Pancreas (tissue), 10 donors: Measurements from ENCODE around the gene UBR4. TPM values are rescaled to one million over a fixed set of nuclear protein-coding genes. Genes with fewer than 3 reads are reported as not detected.

Experiments used
- ATAC-seq, 4 donors: fragments of 200-7000 bp; cut with Tn5 transposase; one replicate each; pipeline versions ENCODE4 v1.8.0 to v1.9.1; 2020; ENCODE audit warnings: mild to moderate bottlenecking in 4 of 4, moderate library complexity in 4 of 4
- DNase-seq, 6 donors: peaks; one replicate each; pipeline ENCODE4 v3.0.0-alpha.2; 2020
- FAIRE-seq: peaks from 2 replicates; lab custom pipeline; 2012; peaks lifted over from hg19 to GRCh38; lab: Jason Lieb, UNC
- H3K27ac ChIP-seq, 4 donors: fragments of 200-600 bp; sonication (generic); 1 replicate in 3 of 4; 2 replicates in 1 of 4; pipeline versions ENCODE4 v1.5.0 to v1.8.0; 2020
- H3K27me3 ChIP-seq, 4 donors: fragments of 200-600 bp; one replicate each; pipeline ENCODE4 v1.8.0; 2021
- H3K36me3 ChIP-seq, 3 donors: fragments of 200-600 bp; sonication (generic) in 1 of 3; one replicate each; pipeline versions ENCODE4 v1.5.0 to v1.8.0; 2020 to 2021
- H3K4me1 ChIP-seq, 3 donors: fragments of 200-600 bp; one replicate each; pipeline ENCODE4 v1.8.0; 2021
- H3K4me3 ChIP-seq, 4 donors: fragments of 200-600 bp; sonication (generic) in 2 of 4; one replicate each; pipeline versions ENCODE4 v1.5.0 to v1.8.0; 2020 to 2021
- H3K9me3 ChIP-seq, 4 donors: fragments of 200-600 bp; one replicate each; pipeline ENCODE4 v1.8.0; 2021
- CTCF ChIP-seq, 4 donors: fragments of 200-600 bp; sonication (generic) in 3 of 4; IDR thresholded peaks; one replicate each; pipeline versions ENCODE4 v1.5.0 to v1.8.0; 2021; ENCODE audit warnings: antibody characterized with exemption in 4 of 4
- WGBS, 2 donors: extraction: QIAGEN DNeasy Blood & Tissue Kit; methylation state at CpG; one replicate each; pipeline ENCODE4 v1.1.7; 2013; 5-methylcytosine and 5-hydroxymethylcytosine counted together
- intact Hi-C, 3 donors: fragments of 100-400 bp; cut with DNase I; formaldehyde crosslinking; loops; one replicate each; pipeline versions ENCODE4 v1.11.1 to v1.14.2; 2022
- polyA plus RNA-seq, 2 donors: library from polyadenylated mRNA; stranded (reverse); fragments of 200-250 nt; gene quantifications; one replicate each; pipeline ENCODE4 v1.2.3, GENCODE V29; 2013
- total RNA-seq, 6 donors: library from RNA; stranded (reverse); fragmentation: NEBNext Ultra II Directional in 4 of 6; extraction: Animal tissue kit (Norgen Biotek cat#: 25700) in 4 of 6; gene quantifications; one replicate each; pipeline versions ENCODE4 v1.2.1 to v1.2.4, GENCODE V29; 2021 to 2023
- donor health status: healthy with polysubstance abuse.
- donor health status: DM: no; HTN: no; CAD: no; lungs with moderate emphysema.
- donor health status: DM: no; HTN: no; CAD: no.
- donor health status: control.
- donor health status: control.
- donor health status: Bipolar disorder and iron deficiency.
- donor health status: DM: yes; HTN: yes; CAD: no.
- donor health status: DM: no; HTN: no; CAD: no.
- donor health status: DM: no; HTN: no; CAD: no.
- donor health status: DM: yes; HTN: yes; CAD: no.

Gene UBR4
- total and polyA plus RNA-seq, 8 donors = 45.3 to 140 (median 65.5) TPM

GRCh38 chr1:19139711-19140110 is 70.4 kb downstream of the UBR4 start:
- DNase-seq (no peak), ATAC-seq (no peak), FAIRE-seq (no peak)
- intact Hi-C loops = no loop called here
- TF ChIP-seq CTCF (IDR thresholded peaks at IDR 0.05) = no peak
- Histone ChIP-seq H3K27ac (no peak overlapping the region), H3K9me3 (no peaks in the 10 kb centered on the region), H3K36me3 (peaks cover 3 to 72% (median 27%) of the 10 kb centered on the region in 3 donors), H3K27me3 (no peaks in the 10 kb centered on the region), H3K4me1 (no peaks in the 10 kb centered on the region), H3K4me3 (no peak overlapping the region)
- WGBS, 2 donors = 75% methylated on average over 3 of the region's 3 CpGs

GRCh38 chr1:19138958-19139581 is 71.0 kb downstream of the UBR4 start:
- no peaks in the 10 kb centered on the region for H3K4me1 ChIP-seq
- 59 to 67% methylated on average over 13 of the region's 13 CpGs for WGBS, 2 donors
- no peaks in the 10 kb centered on the region for H3K27me3 ChIP-seq
- TF ChIP-seq CTCF (IDR thresholded peaks at IDR 0.05) = no peak
- DNase-seq (no peak), ATAC-seq (peak in 3 of 4 donors; percentile 24 to 64 (median 61)), FAIRE-seq (no peak)
- H3K4me3 ChIP-seq = no peak overlapping the region
- no peaks in the 10 kb centered on the region for H3K9me3 ChIP-seq
- peaks cover 3 to 65% (median 27%) of the 10 kb centered on the region in 3 donors for H3K36me3 ChIP-seq
- H3K27ac ChIP-seq = no peak overlapping the region
- intact Hi-C loops = no loop called here

- peaks cover 3 to 58% (median 20%) of the 10 kb centered on the region in 3 donors for H3K36me3 ChIP-seq
- WGBS, 2 donors = 91 to 94% methylated on average over 1 of the region's 1 CpG
- no peak overlapping the region for H3K4me3 ChIP-seq
- no peak for DNase-seq
- intact Hi-C loops = no loop called here
- no peaks in the 10 kb centered on the region for H3K4me1 ChIP-seq
- H3K9me3 ChIP-seq = no peaks in the 10 kb centered on the region
- TF ChIP-seq CTCF (IDR thresholded peaks at IDR 0.05) = no peak
- no peak for FAIRE-seq
- no peak overlapping the region for H3K27ac ChIP-seq
- no peaks in the 10 kb centered on the region for H3K27me3 ChIP-seq
- ATAC-seq = no peak
Observed at GRCh38 chr1:19138331-19138730, 71.7 kb downstream of the UBR4 start.

- Histone ChIP-seq H3K36me3 (peaks cover 3 to 53% (median 20%) of the 10 kb centered on the region in 3 donors), H3K9me3 (no peaks in the 10 kb centered on the region), H3K27me3 (no peaks in the 10 kb centered on the region), H3K4me3 (no peak overlapping the region), H3K4me1 (no peaks in the 10 kb centered on the region), H3K27ac (no peak overlapping the region)
- WGBS, 2 donors = 91 to 93% methylated on average over 4 of the region's 4 CpGs
- intact Hi-C loops = no loop called here
- ATAC-seq = no peak
- FAIRE-seq = no peak
- no peak for TF ChIP-seq CTCF (IDR thresholded peaks at IDR 0.05)
- DNase-seq = no peak
Observed at GRCh38 chr1:19137158-19137557, 72.9 kb downstream of the UBR4 start.

- ATAC-seq (no peak), DNase-seq (no peak), FAIRE-seq (no peak)
- H3K36me3 ChIP-seq = peaks cover 0 to 36% (median 24%) of the 10 kb centered on the region in 3 donors
- H3K27ac ChIP-seq = no peak overlapping the region
- no peaks in the 10 kb centered on the region for H3K9me3 ChIP-seq
- WGBS, 2 donors = 97 to 99% methylated on average over 2 of the region's 2 CpGs
- intact Hi-C loops = no loop called here
- H3K27me3 ChIP-seq = no peaks in the 10 kb centered on the region
- H3K4me3 ChIP-seq = no peak overlapping the region
- no peak for TF ChIP-seq CTCF (IDR thresholded peaks at IDR 0.05)
- no peaks in the 10 kb centered on the region for H3K4me1 ChIP-seq
Observed at GRCh38 chr1:19133360-19133759, 76.7 kb downstream of the UBR4 start.
